HG03108 (cell line): ENCODE measurements around the gene ZNF438.
"Not testable (repeated sequence)": the region's sequence is repeated elsewhere in the genome, so short reads cannot be mapped to it uniquely, and the experiment has no call there.

Experiments
- ATAC-seq: cut with Tn5 transposase; IDR thresholded peaks from one replicate; pipeline ENCODE4 v1.9.1; 2021; ENCODE audit warnings: moderate library complexity; ENCODE audit not compliant: unreplicated experiment

ZNF438 gene

GRCh38 chr10:30986053-30986555, 45.6 kb downstream of the ZNF438 start:
- no peak for ATAC-seq

- no peak for ATAC-seq
Measured at GRCh38 chr10:30985512-30985911, 46.2 kb downstream of the ZNF438 start.

DNA sequence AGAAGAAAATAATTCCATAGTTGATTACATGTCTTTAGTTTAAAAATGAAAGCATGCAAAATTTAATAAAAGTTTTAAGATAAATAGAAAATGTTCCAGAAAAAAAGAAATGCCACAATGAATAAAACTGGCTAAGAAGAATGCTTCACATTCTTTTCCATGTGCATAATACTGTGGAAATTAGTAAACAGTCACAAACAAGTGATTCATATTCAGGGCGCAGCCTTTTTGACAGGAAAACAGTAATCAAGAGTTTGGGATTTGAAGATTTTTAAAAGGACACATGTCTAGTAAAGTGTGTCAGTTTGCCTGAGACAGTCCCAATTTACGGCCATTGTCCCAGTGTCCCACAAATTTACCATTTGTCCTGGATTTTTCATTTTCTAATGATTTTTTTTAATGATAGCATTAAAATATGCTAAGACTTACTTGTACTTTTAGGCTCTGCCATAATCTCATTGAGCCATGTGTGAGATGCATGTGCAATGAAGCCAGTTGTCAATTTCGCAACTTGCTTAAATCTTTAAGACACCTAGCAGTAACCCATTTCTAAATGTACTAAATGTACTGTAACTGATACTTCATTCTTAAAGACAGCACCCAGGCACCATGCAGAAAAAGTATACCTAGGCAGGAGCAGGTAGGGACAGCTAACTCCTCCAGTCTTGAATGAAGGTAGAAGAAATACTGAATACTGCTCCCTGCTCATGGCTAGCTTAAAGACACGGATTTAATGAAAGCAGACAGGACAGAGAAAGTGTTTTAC, 46.9 kb downstream of the ZNF438 start:
- ATAC-seq, result no peak

GRCh38 chr10:30983209-30983608, 48.5 kb downstream of the ZNF438 start:
- ATAC-seq, result not testable (repeated sequence)

GRCh38 chr10:30980951-30981616, 50.6 kb downstream of the ZNF438 start:
- no peak for ATAC-seq

GRCh38 chr10:30979956-30980355, 51.7 kb downstream of the ZNF438 start:
- ATAC-seq, result no peak

DNA sequence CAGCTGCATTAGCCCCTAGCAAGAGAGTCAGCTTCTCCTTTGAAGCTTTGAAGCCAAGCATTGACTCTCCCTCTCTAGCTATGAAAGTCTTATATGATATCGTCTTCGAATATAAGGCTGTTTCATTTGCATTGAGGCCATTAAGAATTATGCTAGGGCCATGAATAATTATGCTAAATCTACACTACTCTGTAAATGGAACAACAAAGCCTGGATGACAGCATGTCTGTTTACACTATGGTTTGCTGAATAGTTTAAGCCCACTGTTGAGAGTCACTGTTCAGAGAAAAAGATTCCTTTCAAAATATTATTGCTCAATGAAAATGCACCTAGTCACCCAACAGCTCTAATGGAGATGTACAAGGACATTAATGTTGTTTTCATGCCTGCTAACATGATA, 52.8 kb downstream of the ZNF438 start:
- no peak for ATAC-seq

- no peak for ATAC-seq
Measured at GRCh38 chr10:30977385-30977784, 54.3 kb downstream of the ZNF438 start.

DNA sequence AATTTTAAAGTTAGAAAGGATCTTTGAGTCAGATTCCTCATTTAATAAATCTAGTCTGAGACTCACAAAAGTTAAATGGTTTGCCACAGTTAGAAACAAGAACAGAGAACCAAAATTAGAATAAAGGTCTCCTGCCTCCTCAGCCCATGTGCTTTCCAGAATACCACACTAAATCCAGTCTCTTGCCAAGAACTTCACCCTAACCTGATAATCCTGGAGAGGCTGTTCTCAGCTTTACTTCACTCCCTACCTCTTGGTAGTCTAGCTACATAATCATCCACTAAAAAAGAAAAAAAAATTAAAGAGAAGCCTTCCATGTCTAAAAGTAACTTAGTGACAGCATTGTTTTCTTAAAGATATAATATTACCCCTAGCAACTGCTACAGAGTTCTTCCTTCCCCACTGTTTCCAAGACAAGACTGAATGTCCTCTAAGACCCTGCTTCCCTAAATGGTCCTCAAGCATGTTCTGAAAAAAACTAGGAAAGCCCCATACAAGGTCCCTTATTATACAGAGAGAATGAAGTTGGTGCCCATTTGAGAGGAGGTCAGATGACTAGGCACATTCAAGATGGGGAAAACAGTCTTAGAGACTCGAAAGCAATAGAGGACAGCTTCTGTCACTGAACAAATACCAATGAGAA, 56.8 kb downstream of the ZNF438 start:
- no peak for ATAC-seq

GRCh38 chr10:30974355-30974754, 57.3 kb downstream of the ZNF438 start:
- ATAC-seq, result no peak

- ATAC-seq, result no peak
Measured at GRCh38 chr10:30973737-30974136, 57.9 kb downstream of the ZNF438 start.

DNA sequence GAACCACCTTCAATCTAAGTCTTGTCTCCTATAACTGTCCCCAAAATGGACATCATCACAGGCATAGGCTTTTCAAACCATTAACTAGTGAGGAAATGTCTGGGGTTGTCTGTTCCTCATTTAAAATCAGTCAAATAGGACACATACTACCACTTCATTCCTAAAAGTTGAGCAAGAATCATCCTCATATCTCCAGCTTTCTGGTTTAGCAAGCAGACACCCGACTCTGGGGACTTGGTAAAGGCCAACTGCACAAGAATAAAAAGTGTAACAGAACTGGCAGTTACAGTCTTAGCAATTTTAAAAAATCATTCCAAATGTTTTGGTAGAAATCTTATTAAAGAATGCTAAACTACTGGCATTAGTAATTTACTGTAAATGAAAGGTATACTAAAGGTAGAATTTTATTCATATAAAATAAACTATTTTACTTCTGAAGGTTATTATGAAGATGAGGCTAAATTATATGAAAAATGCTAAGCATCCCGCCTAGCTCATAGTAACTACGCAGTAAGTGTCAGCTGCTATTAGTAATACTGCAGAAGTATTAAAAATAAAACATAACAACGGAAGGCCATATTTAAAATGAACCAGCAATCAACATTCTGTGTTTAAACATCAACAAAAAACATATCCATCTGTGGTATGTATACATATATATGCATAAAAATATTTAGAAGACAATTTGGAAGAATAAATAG, 60.8 kb downstream of the ZNF438 start:
- ATAC-seq, result no peak

GRCh38 chr10:30968711-30969110, 63.0 kb downstream of the ZNF438 start:
- no peak for ATAC-seq

- no peak for ATAC-seq
Measured at GRCh38 chr10:30967650-30968410, 63.8 kb downstream of the ZNF438 start.

DNA sequence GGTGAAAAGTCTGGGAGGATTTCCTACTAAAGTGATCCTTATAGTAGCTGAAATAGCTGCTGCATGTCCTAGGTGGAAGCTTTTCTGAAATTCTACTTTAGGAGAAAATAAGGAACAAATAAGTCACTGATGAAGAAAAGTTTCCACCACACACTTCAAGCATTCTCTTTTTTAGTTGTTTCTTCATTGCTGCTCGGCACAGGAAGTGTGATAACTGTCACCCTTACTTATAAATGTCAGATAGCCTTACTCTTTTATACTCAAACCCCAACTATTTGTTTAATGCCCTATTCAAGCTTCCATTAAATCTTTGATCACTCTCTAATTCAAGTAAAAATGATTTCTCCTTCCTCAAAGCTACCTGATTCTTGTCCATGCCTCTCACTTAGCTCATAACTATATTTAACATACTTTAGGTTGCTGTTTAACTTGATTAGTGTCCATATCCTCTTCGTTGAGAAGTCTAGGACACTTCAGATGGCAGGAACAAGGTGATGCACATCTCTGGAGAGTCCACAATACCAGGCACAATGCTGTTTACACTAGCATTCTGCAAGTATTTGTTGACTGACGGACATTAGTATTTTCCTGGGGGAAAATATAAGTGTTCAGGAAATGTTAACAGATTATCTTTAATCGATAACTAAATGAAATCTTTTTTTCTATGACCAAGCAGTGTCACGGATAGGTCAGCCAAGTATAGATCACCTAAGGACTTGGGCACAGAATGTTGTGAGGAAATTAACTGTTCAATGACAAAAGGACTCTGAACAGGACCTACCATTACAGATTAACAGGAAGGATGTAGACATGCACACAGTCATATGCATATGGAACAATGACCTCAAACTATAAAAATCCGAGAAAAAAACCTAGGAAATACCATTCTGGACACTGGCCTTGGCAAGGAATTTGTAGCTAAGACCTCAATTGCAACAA, 67.4 kb downstream of the ZNF438 start:
- ATAC-seq, result no peak

- ATAC-seq, result no peak
Measured at GRCh38 chr10:30962522-30962921, 69.1 kb downstream of the ZNF438 start.

GRCh38 chr10:30959836-30960210, 71.8 kb downstream of the ZNF438 start:
- ATAC-seq, result no peak

DNA sequence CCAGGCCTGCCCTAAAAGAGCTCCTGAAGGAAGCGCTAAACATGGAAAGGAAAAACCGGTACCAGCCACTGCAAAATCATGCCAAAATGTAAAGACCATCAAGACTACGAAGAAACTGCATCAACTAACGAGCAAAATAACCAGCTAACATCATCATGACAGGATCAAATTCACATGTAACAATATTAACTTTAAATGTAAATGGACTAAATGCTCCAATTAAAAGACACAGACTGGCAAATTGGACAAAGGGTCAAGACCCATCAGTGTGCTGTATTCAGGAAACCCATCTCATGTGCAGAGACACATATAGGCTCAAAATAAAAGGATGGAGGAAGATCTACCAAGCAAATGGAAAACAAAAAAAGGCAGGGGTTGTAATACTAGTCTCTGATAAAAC, 82.4 kb downstream of the ZNF438 start:
- not testable (repeated sequence) for ATAC-seq

DNA sequence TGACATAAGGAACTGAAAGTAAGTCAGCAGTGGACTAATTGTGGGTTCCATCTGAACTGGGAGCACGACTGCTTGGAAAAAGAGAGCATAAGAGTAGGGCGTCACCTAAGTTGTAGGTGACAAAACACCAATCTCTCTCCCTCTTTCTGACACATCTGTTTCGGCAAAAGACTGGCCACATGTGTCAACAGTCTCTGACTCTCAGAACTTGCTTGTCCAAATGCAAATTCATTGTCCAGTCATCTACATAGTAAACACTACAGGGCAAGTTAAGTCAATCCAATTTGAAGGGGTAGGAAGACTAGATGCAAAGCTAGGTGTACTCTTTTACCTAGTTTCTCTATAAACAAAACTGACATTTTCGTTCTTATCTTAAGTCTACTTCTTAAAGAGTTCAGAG, 87.7 kb downstream of the ZNF438 start:
- ATAC-seq, result no peak
